Measurements from ENCODE around the gene KPRP. TPM values are rescaled to one million over a fixed set of nuclear protein-coding genes. Genes with fewer than 3 reads are reported as not detected.

Gene KPRP, protein sequence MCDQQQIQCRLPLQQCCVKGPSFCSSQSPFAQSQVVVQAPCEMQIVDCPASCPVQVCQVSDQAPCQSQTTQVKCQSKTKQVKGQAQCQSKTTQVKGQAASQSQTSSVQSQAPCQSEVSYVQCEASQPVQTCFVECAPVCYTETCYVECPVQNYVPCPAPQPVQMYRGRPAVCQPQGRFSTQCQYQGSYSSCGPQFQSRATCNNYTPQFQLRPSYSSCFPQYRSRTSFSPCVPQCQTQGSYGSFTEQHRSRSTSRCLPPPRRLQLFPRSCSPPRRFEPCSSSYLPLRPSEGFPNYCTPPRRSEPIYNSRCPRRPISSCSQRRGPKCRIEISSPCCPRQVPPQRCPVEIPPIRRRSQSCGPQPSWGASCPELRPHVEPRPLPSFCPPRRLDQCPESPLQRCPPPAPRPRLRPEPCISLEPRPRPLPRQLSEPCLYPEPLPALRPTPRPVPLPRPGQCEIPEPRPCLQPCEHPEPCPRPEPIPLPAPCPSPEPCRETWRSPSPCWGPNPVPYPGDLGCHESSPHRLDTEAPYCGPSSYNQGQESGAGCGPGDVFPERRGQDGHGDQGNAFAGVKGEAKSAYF
- not detected in 2 replicates for total RNA-seq (2022)
- Bru-seq, nascent RNA: percentile 21 among the genes with signal in this experiment
- percentile 16 among the genes with signal in this experiment for BruChase-seq, experiment 1, labeled RNA remaining after a 2-hour chase
- not detected for BruChase-seq, experiment 2, labeled RNA remaining after a 6-hour chase
- long read RNA-seq: 0 reads

DNA sequence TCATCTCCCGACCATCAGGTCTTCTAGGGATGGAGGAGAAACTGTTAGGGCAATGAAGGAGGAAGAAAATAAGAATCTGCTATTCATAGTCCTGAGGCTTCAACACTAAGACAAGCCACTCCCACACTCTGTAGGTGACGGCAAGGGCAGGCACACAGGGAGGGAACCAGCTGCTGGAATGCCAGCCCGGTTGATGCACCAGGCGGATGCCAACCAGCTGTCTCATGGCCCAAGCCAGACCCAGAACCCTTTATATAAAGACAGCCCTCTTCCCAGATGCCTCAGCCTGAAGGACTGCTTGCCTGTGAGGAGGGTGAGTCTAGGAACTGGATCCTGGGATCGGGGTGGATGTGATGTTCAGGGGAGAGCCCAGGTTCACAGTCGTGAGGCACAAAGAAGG is at the start of gene KPRP:
KPRP (plus strand) TSS at position 279 of the 400 bp plus-strand sequence. CDS start 1,564 bp downstream, outside the sequence.
- DNase-seq: no peak
- Mint-ChIP-seq H3K9me3 (ENCODE audit: unreplicated experiment) (no peaks in the 10 kb centered on the region), H3K27ac (ENCODE audit: unreplicated experiment) (no peak within 1 kb of the TSS), H3K4me3 (ENCODE audit: unreplicated experiment) (no peak within 1 kb of the TSS), H3K27me3 (ENCODE audit: insufficient read depth, unreplicated experiment) (peaks cover 18% of the 10 kb centered on the region), H3K36me3 (ENCODE audit: insufficient read depth, unreplicated experiment) (no peaks in the 10 kb centered on the region), H3K4me1 (ENCODE audit: low read depth, unreplicated experiment) (no peaks in the 10 kb centered on the region)
- no peak within 1 kb of the TSS for H3K4me3 ChIP-seq (ENCODE audit: low read depth, low read length)
- no peaks in the 10 kb centered on the region for H3K4me1 ChIP-seq
- BruUV-seq (replicated peaks): no TSS peak
- TF ChIP-seq, protein P1, sequence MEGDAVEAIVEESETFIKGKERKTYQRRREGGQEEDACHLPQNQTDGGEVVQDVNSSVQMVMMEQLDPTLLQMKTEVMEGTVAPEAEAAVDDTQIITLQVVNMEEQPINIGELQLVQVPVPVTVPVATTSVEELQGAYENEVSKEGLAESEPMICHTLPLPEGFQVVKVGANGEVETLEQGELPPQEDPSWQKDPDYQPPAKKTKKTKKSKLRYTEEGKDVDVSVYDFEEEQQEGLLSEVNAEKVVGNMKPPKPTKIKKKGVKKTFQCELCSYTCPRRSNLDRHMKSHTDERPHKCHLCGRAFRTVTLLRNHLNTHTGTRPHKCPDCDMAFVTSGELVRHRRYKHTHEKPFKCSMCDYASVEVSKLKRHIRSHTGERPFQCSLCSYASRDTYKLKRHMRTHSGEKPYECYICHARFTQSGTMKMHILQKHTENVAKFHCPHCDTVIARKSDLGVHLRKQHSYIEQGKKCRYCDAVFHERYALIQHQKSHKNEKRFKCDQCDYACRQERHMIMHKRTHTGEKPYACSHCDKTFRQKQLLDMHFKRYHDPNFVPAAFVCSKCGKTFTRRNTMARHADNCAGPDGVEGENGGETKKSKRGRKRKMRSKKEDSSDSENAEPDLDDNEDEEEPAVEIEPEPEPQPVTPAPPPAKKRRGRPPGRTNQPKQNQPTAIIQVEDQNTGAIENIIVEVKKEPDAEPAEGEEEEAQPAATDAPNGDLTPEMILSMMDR (IDR thresholded peaks at IDR 0.05; ENCODE audit: insufficient read depth in 1 of 2, low read depth in 1 of 2, low read length in 1 of 2, severe bottlenecking in 1 of 2, unreplicated experiment in 1 of 2): no peak
- CTCF ChIA-PET: no interaction called here
- no peaks in the 10 kb centered on the region for H3K36me3 ChIP-seq (ENCODE audit: control insufficient read depth, insufficient read depth, low read length)
- H3K9me3 ChIP-seq: no peaks in the 10 kb centered on the region
- intact Hi-C loops (cut with micrococcal nuclease; ENCODE audit: unreplicated experiment): no loop called here
- POLR2A ChIA-PET: no interaction called here
- no peaks in the 10 kb centered on the region for H3K27me3 ChIP-seq (replicated peaks; ENCODE audit: control insufficient read depth, insufficient read depth, low read length)

DNA sequence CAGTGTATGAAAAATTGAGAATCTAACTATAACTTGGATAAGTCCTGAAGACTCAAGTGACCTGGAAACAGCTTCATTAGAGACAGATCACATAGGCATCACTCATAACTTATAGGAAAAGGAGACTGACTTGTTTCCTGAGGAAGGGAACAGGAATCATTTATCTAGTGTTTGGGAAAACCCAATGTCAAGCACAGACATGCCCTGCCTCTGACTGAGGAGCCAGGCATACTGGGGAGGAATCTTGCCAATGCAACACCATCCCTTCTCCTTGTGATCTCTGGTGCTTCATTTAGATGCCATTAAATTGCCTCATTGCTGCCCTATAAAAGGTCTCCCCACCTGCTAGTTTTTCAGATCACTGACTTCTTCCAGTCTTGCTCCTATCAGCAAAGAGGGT is 39.6 kb upstream of the KPRP start:
- Mint-ChIP-seq H3K27ac (ENCODE audit: unreplicated experiment) (no peak overlapping the region), H3K9me3 (ENCODE audit: unreplicated experiment) (no peaks in the 10 kb centered on the region), H3K27me3 (ENCODE audit: insufficient read depth, unreplicated experiment) (peaks cover 21% of the 10 kb centered on the region), H3K4me3 (ENCODE audit: unreplicated experiment) (no peak overlapping the region), H3K4me1 (ENCODE audit: low read depth, unreplicated experiment) (no peaks in the 10 kb centered on the region), H3K36me3 (ENCODE audit: insufficient read depth, unreplicated experiment) (no peaks in the 10 kb centered on the region)
- H3K4me1 ChIP-seq: no peaks in the 10 kb centered on the region
- no peak for DNase-seq
- TF ChIP-seq, protein P1 (IDR thresholded peaks at IDR 0.05; ENCODE audit: insufficient read depth in 1 of 2, low read depth in 1 of 2, low read length in 1 of 2, severe bottlenecking in 1 of 2, unreplicated experiment in 1 of 2): no peak
- H3K9me3 ChIP-seq: no peaks in the 10 kb centered on the region
- CTCF ChIA-PET: no interaction called here
- BruUV-seq (replicated peaks): no TSS peak
- intact Hi-C loops (cut with micrococcal nuclease; ENCODE audit: unreplicated experiment): no loop called here
- H3K4me3 ChIP-seq (ENCODE audit: low read depth, low read length): no peak overlapping the region
- POLR2A ChIA-PET: no interaction called here
- H3K36me3 ChIP-seq (ENCODE audit: control insufficient read depth, insufficient read depth, low read length): no peaks in the 10 kb centered on the region
- H3K27me3 ChIP-seq (replicated peaks; ENCODE audit: control insufficient read depth, insufficient read depth, low read length): peaks cover 2% of the 10 kb centered on the region; the same call in 1 of the 2 replicates

DNA sequence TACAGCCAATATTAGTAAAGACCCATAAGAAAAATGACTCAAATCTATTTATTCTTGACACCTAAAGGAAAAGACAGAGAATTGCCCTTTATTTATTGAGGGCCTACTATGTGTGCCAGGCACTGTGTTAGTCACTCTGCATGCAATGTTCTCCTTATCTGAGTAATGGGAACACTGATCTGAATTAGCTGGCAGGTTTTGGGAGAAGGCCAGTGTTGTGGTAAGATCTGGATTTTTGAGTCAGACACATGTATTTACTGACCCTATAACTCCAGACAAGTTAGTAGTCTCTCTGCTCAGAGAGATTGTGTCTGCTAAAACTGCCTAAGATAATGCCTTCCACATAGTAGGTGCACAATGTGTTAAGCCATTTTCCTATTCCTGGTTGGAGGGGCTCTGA is 32.6 kb upstream of the KPRP start:
- no peaks in the 10 kb centered on the region for H3K36me3 Mint-ChIP-seq (ENCODE audit: insufficient read depth, unreplicated experiment)
- POLR2A ChIA-PET: no interaction called here
- Histone ChIP-seq H3K4me3 (ENCODE audit: low read depth, low read length) (no peak overlapping the region), H3K36me3 (ENCODE audit: control insufficient read depth, insufficient read depth, low read length) (no peaks in the 10 kb centered on the region), H3K9me3 (no peaks in the 10 kb centered on the region), H3K4me1 (peaks cover 4% of the 10 kb centered on the region; the same call in 1 of the 2 replicates), H3K27me3 (replicated peaks; ENCODE audit: control insufficient read depth, insufficient read depth, low read length) (peaks cover 2% of the 10 kb centered on the region; the same call in 1 of the 2 replicates)
- no peak overlapping the region for H3K4me3 Mint-ChIP-seq (ENCODE audit: unreplicated experiment)
- TF ChIP-seq, protein P1 (IDR thresholded peaks at IDR 0.05; ENCODE audit: insufficient read depth in 1 of 2, low read depth in 1 of 2, low read length in 1 of 2, severe bottlenecking in 1 of 2, unreplicated experiment in 1 of 2): no peak
- no peak for DNase-seq
- H3K9me3 Mint-ChIP-seq (ENCODE audit: unreplicated experiment): no peaks in the 10 kb centered on the region
- no peak overlapping the region for H3K27ac Mint-ChIP-seq (ENCODE audit: unreplicated experiment)
- peaks cover 10% of the 10 kb centered on the region for H3K27me3 Mint-ChIP-seq (ENCODE audit: insufficient read depth, unreplicated experiment)
- H3K4me1 Mint-ChIP-seq (ENCODE audit: low read depth, unreplicated experiment): no peaks in the 10 kb centered on the region
- intact Hi-C loops (cut with micrococcal nuclease; ENCODE audit: unreplicated experiment): no loop called here
- BruUV-seq (replicated peaks): no TSS peak
- CTCF ChIA-PET: no interaction called here
